GM18909 (cell line): Measurements from ENCODE around the gene VWCE.

Experiments
- ATAC-seq: cut with Tn5 transposase; IDR thresholded peaks from one replicate; pipeline ENCODE4 v1.9.1; 2021; ENCODE audit warnings: mild to moderate bottlenecking; ENCODE audit not compliant: unreplicated experiment, poor library complexity

Gene VWCE

DNA sequence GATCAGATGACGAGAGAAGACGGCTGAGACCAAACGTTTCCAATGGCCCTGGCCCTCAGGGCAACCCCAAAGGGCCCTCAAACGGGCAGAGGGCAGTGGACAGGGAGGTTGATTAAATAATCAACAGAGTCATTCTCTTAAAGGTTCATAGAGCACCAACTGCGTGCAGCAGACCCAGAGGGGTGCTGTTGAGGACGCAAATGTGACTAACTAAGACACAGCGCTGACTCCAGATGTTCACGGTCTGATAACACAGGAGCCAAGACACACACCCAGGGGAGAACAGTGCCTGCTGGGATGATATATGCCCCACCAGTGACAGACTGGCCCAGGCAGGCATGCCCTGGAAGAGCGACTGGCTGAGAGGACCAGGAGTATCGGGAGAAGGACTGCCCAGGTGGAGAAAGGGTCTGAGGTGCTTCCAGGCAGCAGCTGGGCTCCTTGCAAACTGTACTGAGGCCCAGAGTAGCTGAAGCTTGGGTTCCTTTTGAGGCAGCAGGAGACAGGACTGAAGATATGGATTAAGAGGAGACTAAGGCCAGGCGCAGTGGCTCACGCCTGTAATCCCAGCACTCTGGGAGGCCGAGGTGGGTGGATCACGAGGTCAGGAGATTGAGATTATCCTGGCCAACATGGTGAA is 7.7 kb downstream of the VWCE start:
- ATAC-seq = no peak

DNA sequence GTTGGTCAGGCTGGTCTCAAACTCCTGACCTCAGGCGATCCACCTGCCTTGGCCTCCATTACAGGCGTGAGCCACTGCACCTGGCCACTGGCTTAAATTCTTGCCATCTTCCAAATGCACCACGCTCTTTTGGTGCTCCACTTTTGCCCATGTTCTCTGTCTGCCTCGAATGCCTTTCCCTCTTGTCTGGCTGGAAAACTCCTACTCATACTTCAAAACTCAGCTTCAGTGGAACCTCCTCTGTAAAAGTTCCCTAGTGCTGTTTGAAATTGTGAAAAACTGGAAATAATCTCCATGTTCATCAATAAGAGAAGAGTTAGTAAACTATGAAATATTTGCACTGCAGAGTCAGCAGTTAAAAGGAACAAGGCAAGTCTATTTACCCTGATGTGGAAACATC is 11.5 kb downstream of the VWCE start:
- no peak for ATAC-seq

DNA sequence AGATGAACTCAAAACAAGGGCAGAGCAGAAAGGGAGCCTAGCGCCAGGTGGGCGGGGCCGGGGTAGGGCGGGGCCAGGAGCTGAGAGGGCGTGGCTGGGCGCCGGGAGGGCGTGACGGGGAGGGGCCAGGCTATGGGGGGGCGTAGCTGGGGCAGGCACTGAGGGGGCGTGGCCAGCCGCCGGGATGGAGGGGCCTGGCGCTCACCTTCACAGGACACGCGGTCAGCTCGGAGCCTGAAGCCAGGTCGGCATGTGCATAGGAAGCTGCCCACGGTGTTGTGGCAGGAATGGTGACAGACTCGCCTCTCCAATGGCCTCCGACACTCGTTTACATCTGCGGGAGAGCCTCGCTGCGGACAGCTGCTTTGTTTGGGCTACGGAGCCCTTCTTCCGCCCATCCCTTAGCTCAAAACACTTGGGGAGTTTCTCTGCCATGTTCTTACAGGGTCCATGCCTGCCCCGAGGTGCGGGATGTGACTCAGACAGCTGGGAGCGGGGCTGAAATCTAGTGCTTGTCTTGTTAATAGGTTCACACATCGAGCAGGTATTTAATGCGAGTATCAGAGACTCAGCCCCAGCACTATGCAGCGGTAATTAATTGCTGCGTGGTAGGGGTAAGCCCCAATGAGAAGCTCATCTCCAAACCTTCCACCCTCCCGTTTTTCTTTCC is 13.4 kb downstream of the VWCE start:
- no peak for ATAC-seq

DNA sequence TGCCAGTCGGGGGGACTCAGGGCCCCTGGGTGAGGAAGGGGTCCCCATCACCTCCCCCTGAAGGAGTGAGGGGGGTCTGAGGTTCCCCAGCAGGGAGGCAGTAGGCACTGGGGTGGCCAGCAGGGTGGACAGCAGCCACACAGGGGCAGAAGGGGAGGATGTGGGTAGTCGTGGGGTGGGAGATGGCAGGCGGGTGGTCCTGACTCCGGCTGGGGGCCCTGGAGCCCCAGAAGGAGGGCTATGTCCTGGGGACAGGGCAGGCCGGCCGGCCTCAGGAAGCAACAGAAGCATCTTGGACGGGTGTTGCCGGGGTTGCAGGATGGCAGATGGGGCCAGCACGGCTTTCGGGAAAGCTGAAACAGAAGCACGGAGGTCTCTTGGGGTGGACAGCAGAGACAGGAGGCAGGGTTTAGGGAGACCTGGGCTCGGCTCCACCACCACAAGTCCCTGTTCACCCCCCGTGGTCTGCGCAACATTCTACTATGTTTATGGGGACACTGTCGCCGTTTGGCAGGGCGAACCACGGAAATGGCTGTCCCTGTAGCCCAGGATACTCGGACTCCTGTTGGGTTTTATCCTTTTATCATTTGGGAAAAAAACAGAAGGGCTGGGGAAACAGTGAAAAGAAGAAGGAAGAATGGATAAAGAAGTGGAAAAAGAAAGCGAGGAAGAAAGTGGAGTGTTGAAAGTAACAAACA is 14.1 kb downstream of the VWCE start:
- no peak for ATAC-seq

DNA sequence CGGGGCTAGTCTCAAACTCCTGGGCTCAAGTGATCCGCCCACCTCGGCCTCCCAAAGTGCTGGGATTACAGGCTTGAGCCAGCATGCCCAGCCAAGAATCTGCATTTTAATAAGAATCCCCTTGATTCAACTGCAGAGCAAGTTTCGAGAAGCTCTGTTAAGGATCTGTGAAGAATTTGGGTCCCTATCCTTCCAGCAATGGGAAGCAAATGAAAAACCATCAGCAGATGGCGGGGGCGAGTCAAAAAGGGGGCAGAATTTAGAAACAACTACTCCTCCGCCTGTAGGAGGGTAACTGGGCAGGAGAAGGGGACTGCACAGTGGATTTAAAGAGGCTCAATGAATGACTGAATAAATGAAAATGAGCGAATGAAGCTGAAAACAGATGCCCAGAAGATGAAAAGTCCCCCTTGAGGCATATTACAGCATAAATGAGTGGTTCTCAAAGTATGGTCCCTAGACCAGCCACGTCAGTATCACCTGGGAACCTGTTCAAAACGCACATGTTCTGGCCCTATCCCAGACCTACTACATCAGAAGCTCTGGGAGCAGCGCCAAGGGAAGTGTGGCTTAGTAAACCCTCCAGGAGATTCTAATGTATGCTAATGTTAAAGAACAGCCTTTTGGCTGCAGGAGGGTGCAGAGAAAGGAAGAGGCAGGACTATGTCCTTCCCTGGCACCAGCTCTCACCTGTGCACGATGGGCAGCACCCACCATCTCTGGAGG is 15.0 kb downstream of the VWCE start:
- no peak for ATAC-seq

DNA sequence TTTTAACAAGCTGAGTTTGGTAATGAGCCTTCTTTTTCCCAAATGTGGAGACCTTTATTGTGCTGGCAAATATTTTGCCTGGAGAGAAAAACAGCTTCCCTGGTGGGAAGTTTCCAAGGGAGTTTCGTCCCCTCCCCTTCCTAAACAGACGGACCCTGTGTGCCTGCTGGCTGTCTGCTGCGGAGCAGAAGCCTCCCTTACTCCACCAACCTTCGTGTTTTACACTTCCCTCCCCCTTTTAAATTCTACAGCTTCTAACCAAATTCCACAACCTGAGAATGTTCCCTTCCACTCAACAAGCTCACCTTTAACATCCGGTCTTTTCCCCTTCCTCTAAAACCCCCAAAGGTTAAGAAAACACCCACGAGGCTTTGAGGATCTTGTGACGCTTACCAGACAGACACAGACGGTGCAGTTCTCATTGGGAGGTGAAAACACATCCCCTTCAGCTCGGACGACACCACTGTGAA is 17.1 kb downstream of the VWCE start:
- no peak for ATAC-seq

DNA sequence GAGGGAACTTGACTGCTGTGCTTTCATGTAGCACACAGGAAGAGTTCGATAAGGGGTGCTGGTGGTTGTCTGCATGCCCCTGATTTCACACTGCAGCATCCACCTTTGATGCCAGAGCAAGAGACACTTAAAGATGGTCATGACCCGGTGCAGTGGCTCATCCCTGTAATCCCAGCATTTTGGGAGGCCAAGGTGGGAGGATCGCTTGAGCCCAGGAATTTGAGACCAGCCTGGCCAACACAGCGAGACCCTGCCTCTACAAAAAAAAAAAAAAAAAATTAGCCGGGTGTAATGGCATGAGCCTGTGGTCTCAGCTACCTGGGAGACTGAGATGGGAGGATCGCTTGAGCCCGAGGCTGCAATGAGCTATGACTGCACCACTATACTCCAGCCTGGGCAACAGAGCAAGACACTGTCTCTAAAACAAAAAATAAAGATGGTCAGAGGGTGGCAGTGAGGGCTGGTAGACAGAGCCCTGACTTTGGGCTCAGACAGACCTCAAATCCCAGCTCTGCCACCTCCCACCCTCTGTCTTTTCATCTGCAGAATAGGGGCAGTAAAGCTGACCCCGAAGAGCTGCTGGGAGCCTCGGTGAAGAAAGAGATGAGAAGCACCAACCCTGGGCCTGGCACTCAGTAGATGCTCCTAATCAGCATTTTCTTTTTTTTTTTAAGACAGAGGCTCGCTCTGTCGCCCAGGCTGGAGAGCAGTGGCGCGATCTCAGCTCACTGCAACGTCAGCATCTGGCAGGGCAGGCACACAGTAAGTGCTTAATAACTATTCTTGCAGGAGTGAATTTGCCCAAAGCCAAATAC is 17.7 kb downstream of the VWCE start:
- ATAC-seq = no peak

DNA sequence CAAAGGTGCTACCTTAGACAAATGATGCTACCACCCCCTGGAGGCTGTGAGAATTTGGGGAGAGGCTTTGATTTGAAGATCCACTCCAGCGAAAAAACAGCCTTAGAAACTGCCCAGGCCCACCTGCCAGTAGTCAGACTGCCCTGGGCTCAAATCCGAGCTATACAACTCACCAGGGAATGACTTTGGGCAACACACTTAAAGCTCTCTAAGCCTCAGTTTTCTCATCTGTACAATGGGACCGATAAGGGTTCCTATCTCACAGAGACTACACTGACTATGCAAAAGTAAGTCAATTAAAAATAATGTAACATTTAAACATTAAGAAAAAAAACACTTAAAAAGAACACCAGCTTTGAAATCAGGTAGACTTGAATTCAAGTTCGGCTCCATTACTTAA is 19.9 kb downstream of the VWCE start:
- no peak for ATAC-seq

DNA sequence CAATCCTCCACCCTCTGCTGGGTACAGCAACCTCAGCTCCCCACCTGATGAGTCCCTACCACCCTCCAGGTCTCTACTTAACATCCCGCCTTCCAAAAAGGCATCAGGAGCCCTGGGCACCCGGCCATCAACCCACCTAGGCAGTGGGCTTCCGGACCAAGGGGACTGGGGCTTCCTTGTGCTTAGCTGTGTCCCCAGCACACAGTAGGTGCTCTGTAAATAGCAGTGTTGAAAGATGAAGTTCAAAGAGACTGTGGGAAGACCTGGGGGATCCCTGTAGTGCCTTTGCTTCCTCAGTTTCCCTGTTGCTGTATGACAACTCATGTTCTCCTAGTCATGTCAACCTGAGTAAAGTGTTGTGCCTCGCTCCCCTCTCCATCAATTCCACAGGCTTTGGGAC is 21.0 kb downstream of the VWCE start:
- no peak for ATAC-seq

DNA sequence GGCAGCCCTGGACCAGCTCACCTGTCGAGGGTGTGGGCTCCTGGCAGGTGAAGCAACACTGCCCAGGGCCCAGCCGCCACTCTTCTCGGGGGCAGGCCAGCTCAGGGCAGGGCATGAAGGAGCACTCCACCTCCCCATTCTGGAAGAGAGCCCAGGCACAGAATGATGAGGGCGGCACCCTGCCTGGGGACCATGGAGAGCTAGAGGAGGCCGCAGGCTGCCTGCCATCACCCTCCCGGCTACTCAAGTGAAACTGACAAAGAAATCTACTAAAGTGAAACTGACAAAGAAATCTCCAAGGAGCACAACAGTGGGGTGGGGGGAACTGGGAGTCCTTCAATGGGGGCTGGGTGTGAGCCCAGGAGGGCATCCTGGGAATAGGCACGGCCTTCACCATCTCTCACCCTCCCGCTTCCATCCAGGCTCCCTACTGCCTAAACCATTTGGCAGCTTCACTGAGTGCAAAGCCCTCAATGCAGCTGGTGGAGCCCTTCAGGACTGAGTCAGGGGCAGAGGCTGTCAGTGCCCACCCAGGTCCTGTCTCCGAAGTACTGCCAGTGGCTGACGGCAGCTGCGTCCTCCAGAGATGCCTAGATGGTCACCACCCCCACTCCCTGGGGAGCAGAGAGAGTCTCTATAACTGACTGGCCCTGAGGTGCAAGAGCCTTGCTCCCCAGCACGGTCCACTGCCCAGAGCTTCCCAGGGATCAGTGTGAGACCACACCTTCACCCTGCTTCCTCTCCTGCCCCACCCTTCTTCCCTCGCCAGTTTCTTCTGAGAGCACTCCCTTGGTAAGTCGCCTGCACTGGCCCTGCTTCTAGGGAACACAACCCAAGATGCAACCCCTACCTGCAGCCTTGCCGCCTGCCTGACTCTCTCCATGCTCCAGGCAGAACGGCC is 21.7 kb downstream of the VWCE start:
- no peak for ATAC-seq

DNA sequence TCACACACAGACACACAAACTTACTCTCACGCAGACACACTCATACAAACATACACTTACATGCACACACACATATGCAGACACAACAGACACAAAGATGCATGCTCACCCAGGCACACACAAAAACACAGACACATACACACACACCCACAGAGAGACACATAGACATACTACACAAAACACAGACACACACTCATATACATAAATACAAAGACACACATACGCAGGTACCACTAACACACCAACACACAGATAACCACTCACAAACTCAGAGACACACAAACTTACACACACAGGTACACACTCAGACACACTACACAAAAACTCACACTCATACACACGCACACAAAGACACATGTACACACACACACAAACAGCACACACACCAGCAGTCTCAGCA is 22.4 kb downstream of the VWCE start:
- no peak for ATAC-seq

DNA sequence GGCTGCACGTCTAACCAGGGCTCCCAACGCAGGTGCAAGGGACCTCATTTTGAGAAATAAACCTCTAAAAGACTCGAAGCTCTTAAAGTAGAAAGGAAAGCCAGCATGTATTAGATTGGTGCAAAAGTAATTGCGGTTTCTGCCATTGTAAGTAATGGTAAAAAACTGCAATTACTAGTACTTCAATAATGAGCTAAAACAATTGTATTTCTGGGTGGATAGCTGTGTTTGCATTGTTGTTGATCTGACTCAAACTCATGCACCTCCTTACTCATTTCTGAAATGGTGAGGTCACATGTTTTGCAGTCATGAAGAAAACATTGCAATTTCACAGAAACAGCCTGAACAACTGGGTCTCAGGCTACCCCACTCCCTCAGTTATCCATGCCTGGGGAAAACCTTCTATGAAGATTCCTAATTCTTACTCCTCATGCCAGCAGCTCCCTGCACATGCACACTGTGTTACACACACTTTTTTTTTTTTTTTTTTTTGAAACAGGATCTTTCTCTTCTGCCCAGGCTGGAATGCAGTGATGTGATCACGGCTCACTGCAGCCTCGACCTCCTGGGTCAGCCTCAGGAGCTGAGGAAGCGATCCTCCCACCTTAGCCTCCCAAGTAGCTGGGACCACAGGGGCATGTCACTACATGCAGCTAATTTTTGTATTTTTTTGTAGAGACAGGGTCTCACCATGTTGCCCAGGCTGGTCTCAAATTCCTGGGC is 24.6 kb downstream of the VWCE start:
- no peak for ATAC-seq

DNA sequence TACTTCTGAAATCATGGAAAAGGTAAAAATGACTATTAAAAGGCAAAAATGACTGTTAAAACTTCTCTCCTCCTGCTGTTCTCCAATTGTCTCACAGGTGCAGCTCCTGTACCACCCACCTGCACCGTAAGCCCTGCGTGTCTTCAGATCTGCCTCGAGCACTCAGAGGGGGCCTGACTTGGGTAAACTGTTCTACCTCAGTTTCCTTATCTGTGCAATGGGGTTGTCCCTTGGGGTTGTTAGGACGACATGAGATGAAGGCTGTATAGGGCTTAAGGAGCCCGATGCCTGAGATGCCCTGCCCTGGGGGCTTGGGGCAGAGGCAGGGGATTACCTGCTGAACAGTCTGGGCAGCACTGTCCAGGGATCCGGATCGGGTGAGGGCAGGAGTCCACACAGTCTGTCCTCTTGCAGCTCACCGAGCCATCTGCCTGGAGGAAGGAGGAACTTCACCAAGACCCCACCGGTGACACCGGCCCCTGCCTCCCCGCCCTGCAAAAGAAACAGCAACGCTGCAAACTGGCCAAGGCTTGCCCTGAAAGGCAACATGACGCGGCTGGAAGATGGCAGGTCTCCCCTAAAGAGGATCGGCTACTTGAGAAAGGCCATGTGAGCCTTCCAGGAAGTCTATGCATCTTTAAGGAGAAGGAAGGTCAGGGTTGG is 26.4 kb downstream of the VWCE start:
- no peak for ATAC-seq

DNA sequence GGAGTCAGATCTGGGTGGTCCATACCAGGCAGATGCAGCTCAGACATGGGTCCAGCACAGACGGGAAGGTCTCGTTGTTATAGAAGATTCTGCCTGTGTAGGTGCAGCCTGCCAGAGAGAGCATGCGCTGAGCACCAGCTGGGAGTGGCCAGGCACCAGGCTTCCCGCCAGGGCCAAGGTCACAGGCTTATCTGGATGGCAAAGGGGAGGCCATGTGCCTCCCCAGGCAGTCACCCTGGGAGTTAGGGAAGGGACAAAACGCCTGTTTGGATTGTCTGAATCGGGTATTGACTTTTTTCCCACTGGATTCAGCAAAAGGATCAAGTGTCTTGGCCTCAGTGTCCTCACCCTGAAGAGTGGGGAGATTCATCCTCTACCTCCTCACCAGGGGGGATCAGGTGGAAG is 27.7 kb downstream of the VWCE start:
- no peak for ATAC-seq

DNA sequence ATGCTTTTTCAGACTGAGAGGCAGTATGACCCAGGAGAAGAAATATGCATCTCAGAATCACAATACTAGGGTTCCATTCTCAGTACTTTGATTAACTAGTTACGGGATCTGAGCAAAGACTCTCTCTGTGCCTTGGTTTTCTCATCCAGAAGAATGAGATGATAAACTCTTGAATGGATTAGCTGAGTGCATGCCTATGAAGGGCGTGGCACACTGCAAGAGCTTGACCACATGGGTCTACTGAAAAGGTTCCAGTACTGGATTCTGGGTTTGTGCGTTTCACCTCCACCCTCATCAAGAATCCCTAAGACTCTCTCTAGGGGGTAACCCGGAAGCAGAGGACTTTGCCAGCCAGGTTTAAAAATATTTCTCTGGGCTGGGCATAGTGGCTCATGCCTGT is 28.5 kb downstream of the VWCE start:
- ATAC-seq = no peak

DNA sequence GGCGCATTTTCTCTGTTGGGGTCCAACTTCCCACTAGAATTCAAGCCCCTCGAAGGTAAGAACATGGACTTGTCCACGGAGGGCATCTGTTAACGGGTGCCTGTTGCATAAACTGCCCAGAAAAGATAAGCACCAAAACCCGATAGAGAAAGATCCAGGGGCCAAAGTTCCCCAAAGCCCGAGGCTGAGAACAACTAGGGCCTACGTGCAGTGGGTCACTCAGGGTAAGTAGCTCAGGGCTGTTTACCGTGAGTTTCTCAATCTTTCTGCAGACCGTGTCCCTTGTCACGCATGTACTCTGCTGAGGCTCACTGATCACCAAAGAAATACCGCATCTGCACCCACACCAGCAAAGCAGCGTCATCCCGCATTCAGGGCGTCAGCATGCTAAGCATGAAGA is 29.8 kb downstream of the VWCE start:
- no peak for ATAC-seq

DNA sequence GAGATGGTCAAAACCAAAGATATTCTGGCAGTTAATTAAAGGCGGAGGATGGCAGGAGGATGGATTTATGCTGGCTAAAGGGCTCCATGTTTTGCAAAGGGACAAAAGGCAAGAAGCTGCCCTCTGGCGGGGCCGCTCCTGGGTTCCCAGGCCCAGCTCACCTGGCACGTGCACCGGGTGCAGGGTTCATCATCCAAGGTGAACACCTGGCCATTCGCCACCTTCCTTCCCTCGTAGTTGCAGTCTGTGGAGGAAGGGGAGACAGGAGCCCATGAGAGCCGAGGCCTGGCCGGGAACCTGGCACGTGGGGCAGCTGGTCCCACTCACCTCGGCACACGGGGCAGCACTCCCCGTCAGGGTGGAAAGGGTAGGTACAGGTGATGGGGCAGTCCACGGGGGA is 30.3 kb downstream of the VWCE start:
- no peak for ATAC-seq

DNA sequence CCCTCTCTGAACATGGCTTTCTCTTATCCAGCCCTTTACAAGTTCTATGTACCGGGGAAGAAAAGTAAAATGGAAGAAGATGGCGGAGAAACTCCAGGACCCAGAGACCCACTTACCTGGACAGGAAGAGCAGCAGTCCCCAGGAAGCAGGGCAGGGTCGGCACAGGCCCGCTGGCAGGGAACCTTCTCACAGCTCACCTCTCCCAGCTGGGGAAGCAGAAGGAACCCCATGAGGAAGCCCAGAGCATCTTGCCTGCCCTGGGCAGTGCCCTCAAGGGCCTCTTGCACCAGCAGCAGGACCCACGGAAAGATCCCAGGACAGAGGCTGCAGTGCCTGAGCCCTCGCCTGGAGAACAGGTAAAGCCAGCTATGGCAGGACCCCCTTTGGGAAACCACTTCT is 30.7 kb downstream of the VWCE start:
- ATAC-seq = no peak
